WTC11 (cell line): Measurements from ENCODE around the gene SEC22C. TPM values are rescaled to one million over a fixed set of nuclear protein-coding genes. Genes with fewer than 3 reads are reported as not detected.

Experiments used
- ATAC-seq: fragments of 200-7000 bp; cut with Tn5 transposase; 2 replicates; pipeline ENCODE4 v1.10.0; 2021; ENCODE audit warnings: mild to moderate bottlenecking, moderate library complexity
- CTCF ChIA-PET: fragments of 300-600 bp; sonication (Branson Sonifier 250); formaldehyde crosslinking; loops from one replicate; lab custom pipeline; 2021; ENCODE audit warnings: antibody characterized with exemption; lab: Charles Lee
- POLR2A ChIA-PET: fragments of 350-600 bp; sonication (Branson Sonifier 250); formaldehyde crosslinking; loops from one replicate; lab custom pipeline; 2021; ENCODE audit warnings: antibody characterized with exemption; lab: Charles Lee
- DNase-seq: peaks from one replicate; pipeline ENCODE4 v3.0.0; 2021; ENCODE audit warnings: low spot score
- H3K27ac Mint-ChIP-seq: 2 replicates; pipeline ENCODE4 v1.8.0; 2021; ENCODE audit warnings: mixed read lengths
- H3K27me3 Mint-ChIP-seq: 2 replicates; pipeline ENCODE4 v1.8.0; 2021; ENCODE audit warnings: low read depth, mild to moderate bottlenecking, moderate library complexity, mixed read lengths
- H3K36me3 Mint-ChIP-seq: 2 replicates; pipeline ENCODE4 v1.8.0; 2021; ENCODE audit warnings: mixed read lengths
- H3K4me1 Mint-ChIP-seq: 2 replicates; pipeline ENCODE4 v1.8.0; 2022; ENCODE audit warnings: mixed read lengths
- H3K4me3 Mint-ChIP-seq: 2 replicates; pipeline ENCODE4 v1.8.0; 2021; ENCODE audit warnings: mild to moderate bottlenecking, moderate library complexity, mixed read lengths
- H3K9me3 Mint-ChIP-seq: 2 replicates; pipeline ENCODE4 v1.8.0; 2021; ENCODE audit warnings: mixed read lengths
- ATF1 ChIP-seq: sonication (generic); formaldehyde crosslinking; IDR thresholded peaks from 2 replicates; pipeline ENCODE4 v1.8.1; 2023; ENCODE audit warnings: mild to moderate bottlenecking, moderate library complexity, missing genetic modification reagents
- CREB1 ChIP-seq: sonication (generic); formaldehyde crosslinking; IDR thresholded peaks from 2 replicates; pipeline ENCODE4 v1.8.0; 2023; ENCODE audit warnings: mild to moderate bottlenecking, missing genetic modification reagents
- EMX1 ChIP-seq: fragments of 250-450 bp; sonication (Bioruptor Pico); IDR thresholded peaks from 2 replicates; pipeline ENCODE4 v1.8.0; 2021; ENCODE audit warnings: mild to moderate bottlenecking
- ESRRA ChIP-seq: sonication (generic); formaldehyde crosslinking; IDR thresholded peaks from 2 replicates; pipeline ENCODE4 v1.8.1; 2022; ENCODE audit warnings: mild to moderate bottlenecking, missing genetic modification reagents, borderline replicate concordance
- FOXJ3 ChIP-seq: sonication (generic); formaldehyde crosslinking; IDR thresholded peaks from 2 replicates; pipeline ENCODE4 v1.9.0; 2021; ENCODE audit warnings: missing genetic modification reagents, mild to moderate bottlenecking, borderline replicate concordance
- GABPB1 ChIP-seq: sonication (generic); formaldehyde crosslinking; IDR thresholded peaks from 2 replicates; pipeline ENCODE4 v1.8.1; 2023; ENCODE audit warnings: mild to moderate bottlenecking, missing genetic modification reagents
- JAZF1 ChIP-seq: fragments of 250-450 bp; sonication (Bioruptor Pico); IDR thresholded peaks from 2 replicates; pipeline ENCODE4 v1.9.0; 2021; ENCODE audit warnings: moderate library complexity, mild to moderate bottlenecking, inconsistent platforms
- MYBL2 ChIP-seq: sonication (generic); formaldehyde crosslinking; IDR thresholded peaks from 2 replicates; pipeline ENCODE4 v1.8.1; 2023; ENCODE audit warnings: mild to moderate bottlenecking, moderate library complexity, missing genetic modification reagents
- RELA ChIP-seq: sonication (generic); formaldehyde crosslinking; IDR thresholded peaks from 2 replicates; pipeline ENCODE4 v1.8.1; 2022; ENCODE audit warnings: missing genetic modification reagents, mild to moderate bottlenecking, borderline replicate concordance
- TCF7 ChIP-seq: sonication (generic); formaldehyde crosslinking; IDR thresholded peaks from 2 replicates; pipeline ENCODE4 v1.8.0; 2022; ENCODE audit warnings: mild to moderate bottlenecking, low read depth, missing genetic modification reagents, moderate library complexity
- TEAD1 ChIP-seq: sonication (generic); formaldehyde crosslinking; IDR thresholded peaks from 2 replicates; pipeline ENCODE4 v1.8.0; 2022; ENCODE audit warnings: mild to moderate bottlenecking, missing genetic modification reagents
- TEAD4 ChIP-seq: sonication (generic); formaldehyde crosslinking; IDR thresholded peaks from 2 replicates; pipeline ENCODE4 v1.8.0; 2022; ENCODE audit warnings: mild to moderate bottlenecking, missing genetic modification reagents
- ZNF121 ChIP-seq: sonication (generic); formaldehyde crosslinking; IDR thresholded peaks from 2 replicates; pipeline ENCODE4 v1.8.0; 2023; ENCODE audit warnings: missing genetic modification reagents
- total RNA-seq: library from RNA; stranded (reverse); gene quantifications from 3 replicates; pipeline ENCODE4 v1.2.3, GENCODE V29; 2021
- TF ChIP-seq, protein P1 (sequence below): fragments of 250-450 bp; sonication (Bioruptor Pico); IDR thresholded peaks from 2 replicates; pipeline ENCODE4 v1.9.0; 2021; ENCODE audit warnings: mild to moderate bottlenecking, borderline replicate concordance
- TF ChIP-seq, protein P2 (sequence below): sonication (generic); formaldehyde crosslinking; conservative IDR thresholded peaks from 2 replicates; pipeline ENCODE4 v1.8.1; 2023; ENCODE audit warnings: mild to moderate bottlenecking, low read depth, missing genetic modification reagents, moderate library complexity
- TF ChIP-seq, protein P3 (sequence below): sonication (generic); formaldehyde crosslinking; IDR thresholded peaks from 2 replicates; pipeline ENCODE4 v1.8.1; 2022; ENCODE audit warnings: mild to moderate bottlenecking, missing genetic modification reagents, moderate library complexity, borderline replicate concordance

The SEC22C gene
- total RNA-seq, 1 experiment from 2014 or later: 37.0 TPM

DNA sequence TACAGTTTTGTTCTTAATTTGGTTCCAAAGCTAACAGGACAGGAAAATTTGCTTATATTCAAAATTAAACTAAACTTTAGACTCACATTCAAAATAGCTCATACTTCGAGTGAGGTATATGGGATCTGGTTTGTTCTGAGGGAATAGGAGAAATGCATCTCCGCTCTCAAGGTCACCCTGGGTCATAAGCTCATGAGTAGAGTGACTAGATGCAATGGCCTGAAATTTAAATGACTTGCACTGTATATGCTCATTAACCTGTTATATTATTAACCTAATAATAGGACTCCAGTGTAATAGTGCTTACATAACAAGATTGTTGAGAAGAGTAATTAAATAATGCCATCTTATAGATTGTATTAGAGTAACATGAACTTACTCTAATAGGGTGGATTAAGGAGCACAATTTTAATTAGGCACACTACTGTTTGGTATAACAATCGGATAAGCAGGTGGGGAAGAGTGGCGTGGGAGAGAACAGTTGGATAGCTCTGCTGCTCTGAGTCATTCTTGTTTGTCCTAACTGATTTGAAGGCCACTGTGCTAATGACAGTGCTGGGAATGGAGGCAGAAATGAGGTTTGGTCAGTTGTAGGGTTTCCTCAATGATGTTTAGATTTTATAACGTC, 23.9 kb upstream of the SEC22C start (continued):
- no peak for TF ChIP-seq GABPB1 (CRISPR knock-in tag)

DNA sequence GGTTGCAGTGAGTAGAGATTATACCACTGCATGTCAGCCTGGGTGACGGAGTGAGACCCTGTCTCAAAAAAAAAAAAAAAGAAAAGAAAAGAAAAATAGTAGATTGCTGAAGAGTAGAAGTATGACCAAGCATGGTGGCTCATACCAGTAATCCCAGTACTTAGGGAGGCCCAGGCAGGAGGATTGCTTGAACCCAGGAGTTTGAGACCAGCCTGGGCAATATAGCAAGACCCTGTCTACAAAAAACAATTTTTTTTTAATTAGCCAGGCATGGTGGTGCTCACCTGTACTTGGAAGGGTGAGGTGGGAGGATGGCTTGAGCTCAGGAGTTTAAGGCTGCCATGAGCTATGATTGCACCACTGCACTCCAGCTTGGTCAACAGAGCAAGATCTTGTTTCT, 21.2 kb upstream of the SEC22C start:
- CTCF ChIA-PET: interaction anchor here (0.6 kb wide), 3 partner anchors 10 to 153 kb away, joined by 3 to 4 read pairs (median 4); no protein-coding TSS in a partner anchor
- peaks cover 1% of the 10 kb centered on the region for H3K9me3 Mint-ChIP-seq

DNA sequence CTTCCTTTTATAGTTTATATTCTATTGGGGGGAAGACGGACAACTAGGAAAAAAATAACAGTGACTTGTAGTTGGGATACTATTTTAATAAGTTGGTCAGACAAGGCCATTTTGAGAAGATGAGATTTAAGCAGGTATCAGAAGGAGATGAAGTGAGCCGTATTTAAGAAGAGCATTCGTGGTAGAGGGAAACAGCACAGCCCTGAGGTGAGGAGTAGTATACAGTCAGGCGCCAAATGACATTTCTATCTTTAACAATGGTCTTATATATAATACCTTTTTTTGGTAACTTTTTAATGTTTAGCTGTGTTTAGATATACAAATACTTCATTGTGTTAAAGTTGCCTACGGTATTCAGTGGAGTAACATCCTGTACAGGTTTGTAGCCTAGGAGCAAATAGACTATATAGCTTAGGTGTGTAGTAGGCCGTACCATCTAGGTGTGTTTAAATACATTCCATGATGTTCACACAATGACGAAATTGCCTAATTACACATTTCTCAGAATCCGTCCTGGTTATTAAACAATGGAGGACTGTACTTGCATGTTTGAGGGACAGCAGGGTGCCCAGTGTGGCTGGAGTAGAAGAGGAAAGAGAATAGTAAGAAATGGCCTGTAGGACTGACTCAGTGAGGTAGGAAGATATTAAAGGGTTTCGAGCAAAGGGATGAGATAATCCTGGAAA, 20.3 kb upstream of the SEC22C start:
- H3K4me3 Mint-ChIP-seq: peak overlapping the region; percentile 89
- peak overlapping the region; percentile 97 for H3K27ac Mint-ChIP-seq
- POLR2A ChIA-PET: interaction anchor here (1.4 kb wide), 1 partner anchor 20 kb away, joined by 6 read pairs; the partner anchor contains the start of gene SEC22C
- DNase-seq (no peak), ATAC-seq (no peak)
- H3K27me3 Mint-ChIP-seq: no peaks in the 10 kb centered on the region
- CTCF ChIA-PET: interaction anchor here (2.8 kb wide), 1 partner anchor 11 kb away, joined by 16 read pairs; no protein-coding TSS in a partner anchor
- TF ChIP-seq ESRRA (no peak), MYBL2 (CRISPR knock-in tag) (no peak), RELA (CRISPR knock-in tag) (no peak), ZNF121 (CRISPR knock-in tag) (no peak), JAZF1 (no peak), TEAD4 (CRISPR knock-in tag) (no peak), CREB1 (CRISPR knock-in tag) (no peak), EMX1 (CRISPR knock-in tag) (no peak), TCF7 (CRISPR knock-in tag) (no peak), FOXJ3 (CRISPR knock-in tag) (no peak)
- TF ChIP-seq, protein P1, sequence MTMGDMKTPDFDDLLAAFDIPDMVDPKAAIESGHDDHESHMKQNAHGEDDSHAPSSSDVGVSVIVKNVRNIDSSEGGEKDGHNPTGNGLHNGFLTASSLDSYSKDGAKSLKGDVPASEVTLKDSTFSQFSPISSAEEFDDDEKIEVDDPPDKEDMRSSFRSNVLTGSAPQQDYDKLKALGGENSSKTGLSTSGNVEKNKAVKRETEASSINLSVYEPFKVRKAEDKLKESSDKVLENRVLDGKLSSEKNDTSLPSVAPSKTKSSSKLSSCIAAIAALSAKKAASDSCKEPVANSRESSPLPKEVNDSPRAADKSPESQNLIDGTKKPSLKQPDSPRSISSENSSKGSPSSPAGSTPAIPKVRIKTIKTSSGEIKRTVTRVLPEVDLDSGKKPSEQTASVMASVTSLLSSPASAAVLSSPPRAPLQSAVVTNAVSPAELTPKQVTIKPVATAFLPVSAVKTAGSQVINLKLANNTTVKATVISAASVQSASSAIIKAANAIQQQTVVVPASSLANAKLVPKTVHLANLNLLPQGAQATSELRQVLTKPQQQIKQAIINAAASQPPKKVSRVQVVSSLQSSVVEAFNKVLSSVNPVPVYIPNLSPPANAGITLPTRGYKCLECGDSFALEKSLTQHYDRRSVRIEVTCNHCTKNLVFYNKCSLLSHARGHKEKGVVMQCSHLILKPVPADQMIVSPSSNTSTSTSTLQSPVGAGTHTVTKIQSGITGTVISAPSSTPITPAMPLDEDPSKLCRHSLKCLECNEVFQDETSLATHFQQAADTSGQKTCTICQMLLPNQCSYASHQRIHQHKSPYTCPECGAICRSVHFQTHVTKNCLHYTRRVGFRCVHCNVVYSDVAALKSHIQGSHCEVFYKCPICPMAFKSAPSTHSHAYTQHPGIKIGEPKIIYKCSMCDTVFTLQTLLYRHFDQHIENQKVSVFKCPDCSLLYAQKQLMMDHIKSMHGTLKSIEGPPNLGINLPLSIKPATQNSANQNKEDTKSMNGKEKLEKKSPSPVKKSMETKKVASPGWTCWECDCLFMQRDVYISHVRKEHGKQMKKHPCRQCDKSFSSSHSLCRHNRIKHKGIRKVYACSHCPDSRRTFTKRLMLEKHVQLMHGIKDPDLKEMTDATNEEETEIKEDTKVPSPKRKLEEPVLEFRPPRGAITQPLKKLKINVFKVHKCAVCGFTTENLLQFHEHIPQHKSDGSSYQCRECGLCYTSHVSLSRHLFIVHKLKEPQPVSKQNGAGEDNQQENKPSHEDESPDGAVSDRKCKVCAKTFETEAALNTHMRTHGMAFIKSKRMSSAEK: no peak
- TF ChIP-seq, protein P2, sequence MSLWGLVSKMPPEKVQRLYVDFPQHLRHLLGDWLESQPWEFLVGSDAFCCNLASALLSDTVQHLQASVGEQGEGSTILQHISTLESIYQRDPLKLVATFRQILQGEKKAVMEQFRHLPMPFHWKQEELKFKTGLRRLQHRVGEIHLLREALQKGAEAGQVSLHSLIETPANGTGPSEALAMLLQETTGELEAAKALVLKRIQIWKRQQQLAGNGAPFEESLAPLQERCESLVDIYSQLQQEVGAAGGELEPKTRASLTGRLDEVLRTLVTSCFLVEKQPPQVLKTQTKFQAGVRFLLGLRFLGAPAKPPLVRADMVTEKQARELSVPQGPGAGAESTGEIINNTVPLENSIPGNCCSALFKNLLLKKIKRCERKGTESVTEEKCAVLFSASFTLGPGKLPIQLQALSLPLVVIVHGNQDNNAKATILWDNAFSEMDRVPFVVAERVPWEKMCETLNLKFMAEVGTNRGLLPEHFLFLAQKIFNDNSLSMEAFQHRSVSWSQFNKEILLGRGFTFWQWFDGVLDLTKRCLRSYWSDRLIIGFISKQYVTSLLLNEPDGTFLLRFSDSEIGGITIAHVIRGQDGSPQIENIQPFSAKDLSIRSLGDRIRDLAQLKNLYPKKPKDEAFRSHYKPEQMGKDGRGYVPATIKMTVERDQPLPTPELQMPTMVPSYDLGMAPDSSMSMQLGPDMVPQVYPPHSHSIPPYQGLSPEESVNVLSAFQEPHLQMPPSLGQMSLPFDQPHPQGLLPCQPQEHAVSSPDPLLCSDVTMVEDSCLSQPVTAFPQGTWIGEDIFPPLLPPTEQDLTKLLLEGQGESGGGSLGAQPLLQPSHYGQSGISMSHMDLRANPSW (CRISPR knock-in tag): no peak
- TF ChIP-seq, protein P3, sequence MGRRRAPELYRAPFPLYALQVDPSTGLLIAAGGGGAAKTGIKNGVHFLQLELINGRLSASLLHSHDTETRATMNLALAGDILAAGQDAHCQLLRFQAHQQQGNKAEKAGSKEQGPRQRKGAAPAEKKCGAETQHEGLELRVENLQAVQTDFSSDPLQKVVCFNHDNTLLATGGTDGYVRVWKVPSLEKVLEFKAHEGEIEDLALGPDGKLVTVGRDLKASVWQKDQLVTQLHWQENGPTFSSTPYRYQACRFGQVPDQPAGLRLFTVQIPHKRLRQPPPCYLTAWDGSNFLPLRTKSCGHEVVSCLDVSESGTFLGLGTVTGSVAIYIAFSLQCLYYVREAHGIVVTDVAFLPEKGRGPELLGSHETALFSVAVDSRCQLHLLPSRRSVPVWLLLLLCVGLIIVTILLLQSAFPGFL (CRISPR knock-in tag): no peak
- peaks cover 28% of the 10 kb centered on the region for H3K4me1 Mint-ChIP-seq
- H3K36me3 Mint-ChIP-seq: peaks cover 18% of the 10 kb centered on the region
- peaks cover 4% of the 10 kb centered on the region for H3K9me3 Mint-ChIP-seq

More for the DNA sequence above, 21.2 kb upstream of the SEC22C start:
- no peak overlapping the region for H3K27ac Mint-ChIP-seq
- no peak for ATAC-seq
- H3K4me3 Mint-ChIP-seq: no peak overlapping the region
- no peaks in the 10 kb centered on the region for H3K27me3 Mint-ChIP-seq
- peak; percentile 59; the same call in 1 of the 2 replicates for TF ChIP-seq ZNF121 (CRISPR knock-in tag)
- no peak for TF ChIP-seq TEAD1 (CRISPR knock-in tag)
- TF ChIP-seq, protein P3 (CRISPR knock-in tag): no peak
- no peak for TF ChIP-seq ATF1 (CRISPR knock-in tag)
- POLR2A ChIA-PET: interaction anchor here (0.6 to 1.4 kb wide), 2 partner anchors 20 to 55 kb away, joined by 4 to 6 read pairs; partner anchors contain the start of gene SEC22C
- peaks cover 32% of the 10 kb centered on the region for H3K4me1 Mint-ChIP-seq
- peaks cover 21% of the 10 kb centered on the region for H3K36me3 Mint-ChIP-seq
- DNase-seq: no peak
